Activated CD4-positive, alpha-beta T cell treated with anti-CD3 and anti-CD28 coated beads, Interleukin-2, amount 10 ng/mL, durations not matched to agents 7 days and 5 days (primary cell): Measurements from ENCODE around the gene AOC3. TPM values are rescaled to one million over a fixed set of nuclear protein-coding genes. Genes with fewer than 3 reads are reported as not detected.
"Not testable (repeated sequence)": the region's sequence is repeated elsewhere in the genome, so short reads cannot be mapped to it uniquely, and the experiment has no call there.

Source experiments
- CTCF ChIA-PET: fragments of 350-600 bp; sonication (Branson Sonifier 250); formaldehyde crosslinking; loops from one replicate; lab custom pipeline; 2021; ENCODE audit warnings: antibody characterized with exemption; lab: Charles Lee
- POLR2A ChIA-PET: fragments of 350-600 bp; sonication (Branson Sonifier 250); formaldehyde crosslinking; loops from one replicate; lab custom pipeline; 2021; ENCODE audit warnings: antibody characterized with exemption; lab: Charles Lee
- DNase-seq: peaks from one replicate; pipeline ENCODE4 v3.0.0-alpha.2; 2020
- H3K27ac Mint-ChIP-seq: one replicate; pipeline ENCODE4 v1.8.0; 2021; ENCODE audit warnings: mild to moderate bottlenecking, moderate library complexity, mixed read lengths
- H3K27me3 Mint-ChIP-seq: one replicate; pipeline ENCODE4 v1.8.0; 2021; ENCODE audit warnings: mixed read lengths
- H3K36me3 Mint-ChIP-seq: one replicate; pipeline ENCODE4 v1.8.0; 2021; ENCODE audit warnings: low read depth, mixed read lengths
- H3K4me1 Mint-ChIP-seq: one replicate; pipeline ENCODE4 v1.8.0; 2021; ENCODE audit warnings: mixed read lengths
- H3K4me3 Mint-ChIP-seq: one replicate; pipeline ENCODE4 v1.8.0; 2021; ENCODE audit warnings: mild to moderate bottlenecking, moderate library complexity, mixed read lengths
- H3K9me3 Mint-ChIP-seq: one replicate; pipeline ENCODE4 v1.8.0; 2021; ENCODE audit warnings: mixed read lengths
- total RNA-seq, 2 experiments: library from RNA; stranded (reverse); gene quantifications; one replicate each; pipeline ENCODE4 v1.2.3, GENCODE V29; 2021

Gene AOC3
- total RNA-seq, 2 experiments from 2014 or later = 0.56 to 0.79 TPM

DNA sequence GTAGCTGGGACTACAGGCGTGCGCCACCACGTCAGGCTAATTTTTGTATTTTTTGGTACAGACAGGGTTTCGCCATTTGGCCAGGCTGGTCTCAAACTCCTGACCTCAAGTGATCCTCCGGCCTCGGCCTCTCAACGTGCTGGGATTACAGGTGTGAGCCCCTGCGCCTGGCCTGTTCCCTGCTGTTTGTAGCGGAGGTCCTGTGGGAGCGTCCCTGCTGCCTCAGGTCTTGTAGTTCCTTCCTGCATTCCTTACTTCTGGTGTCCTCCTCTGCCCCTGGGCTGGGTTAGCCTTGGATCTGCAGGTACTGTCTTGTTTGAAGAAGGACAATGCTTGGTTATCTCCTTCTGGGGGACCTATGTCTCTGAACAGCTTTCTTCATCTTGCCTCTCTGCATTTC lies 26.0 kb downstream of the AOC3 start:
- Mint-ChIP-seq H3K27me3 (peaks cover 24% of the 10 kb centered on the region), H3K4me3 (no peak overlapping the region), H3K4me1 (no peaks in the 10 kb centered on the region), H3K27ac (no peak overlapping the region), H3K9me3 (no peaks in the 10 kb centered on the region), H3K36me3 (no peaks in the 10 kb centered on the region)
- POLR2A ChIA-PET = no interaction called here
- DNase-seq = no peak
- CTCF ChIA-PET = no interaction called here

GRCh38 chr17:42878123-42878880 lies 27.3 kb downstream of the AOC3 start:
- POLR2A ChIA-PET = no interaction called here
- CTCF ChIA-PET = interaction anchor here (0.7 kb wide), 1 partner anchor 33 kb away, joined by 3 read pairs; no protein-coding TSS in a partner anchor

GRCh38 chr17:42878924-42879595 lies 28.1 kb downstream of the AOC3 start:
- H3K36me3 Mint-ChIP-seq = no peaks in the 10 kb centered on the region
- DNase-seq = no peak
- ChIA-PET CTCF (interaction anchor here (0.7 kb wide), 1 partner anchor 34 kb away, joined by 3 read pairs; no protein-coding TSS in a partner anchor), POLR2A (no interaction called here)
- H3K27me3 Mint-ChIP-seq = peaks cover 24% of the 10 kb centered on the region
- no peaks in the 10 kb centered on the region for H3K4me1 Mint-ChIP-seq
- H3K4me3 Mint-ChIP-seq = no peak overlapping the region
- no peak overlapping the region for H3K27ac Mint-ChIP-seq
- H3K9me3 Mint-ChIP-seq = no peaks in the 10 kb centered on the region

More at GRCh38 chr17:42878123-42878880, 27.3 kb downstream of the AOC3 start:
- H3K27me3 Mint-ChIP-seq = peaks cover 24% of the 10 kb centered on the region
- H3K4me1 Mint-ChIP-seq = no peaks in the 10 kb centered on the region
- no peak for DNase-seq
- no peaks in the 10 kb centered on the region for H3K9me3 Mint-ChIP-seq
- H3K4me3 Mint-ChIP-seq = no peak overlapping the region
- no peak overlapping the region for H3K27ac Mint-ChIP-seq
- H3K36me3 Mint-ChIP-seq = no peaks in the 10 kb centered on the region

GRCh38 chr17:42879596-42879985 lies 28.6 kb downstream of the AOC3 start:
- no peak overlapping the region for H3K4me3 Mint-ChIP-seq
- H3K27me3 Mint-ChIP-seq = peaks cover 24% of the 10 kb centered on the region
- ChIA-PET POLR2A (no interaction called here), CTCF (no interaction called here)
- no peaks in the 10 kb centered on the region for H3K36me3 Mint-ChIP-seq
- H3K9me3 Mint-ChIP-seq = no peaks in the 10 kb centered on the region
- no peaks in the 10 kb centered on the region for H3K4me1 Mint-ChIP-seq
- DNase-seq = no peak
- H3K27ac Mint-ChIP-seq = no peak overlapping the region

- H3K4me3 Mint-ChIP-seq = no peak overlapping the region
- H3K27ac Mint-ChIP-seq = no peak overlapping the region
- POLR2A ChIA-PET = no interaction called here
- no peaks in the 10 kb centered on the region for H3K9me3 Mint-ChIP-seq
- CTCF ChIA-PET = no interaction called here
- H3K36me3 Mint-ChIP-seq = no peaks in the 10 kb centered on the region
- peaks cover 27% of the 10 kb centered on the region for H3K27me3 Mint-ChIP-seq
- H3K4me1 Mint-ChIP-seq = no peaks in the 10 kb centered on the region
- DNase-seq = no peak
These were observed 29.8 kb downstream of the AOC3 start for GRCh38 chr17:42880776-42881310.

GRCh38 chr17:42881706-42882105 lies 30.7 kb downstream of the AOC3 start:
- DNase-seq, POLR2A ChIA-PET, H3K9me3 Mint-ChIP-seq, H3K4me3 Mint-ChIP-seq, H3K27ac Mint-ChIP-seq, CTCF ChIA-PET, H3K36me3 Mint-ChIP-seq, H3K4me1 Mint-ChIP-seq: not testable (repeated sequence)
- peaks cover 25% of the 10 kb centered on the region for H3K27me3 Mint-ChIP-seq

GRCh38 chr17:42882166-42882565 lies 31.2 kb downstream of the AOC3 start:
- Mint-ChIP-seq H3K36me3 (no peaks in the 10 kb centered on the region), H3K27me3 (peaks cover 23% of the 10 kb centered on the region), H3K27ac (no peak overlapping the region), H3K9me3 (no peaks in the 10 kb centered on the region), H3K4me3 (no peak overlapping the region), H3K4me1 (no peaks in the 10 kb centered on the region)
- CTCF ChIA-PET = no interaction called here
- no peak for DNase-seq
- POLR2A ChIA-PET = no interaction called here

GRCh38 chr17:42883802-42884558 lies 33.0 kb downstream of the AOC3 start:
- H3K4me3 Mint-ChIP-seq = no peak overlapping the region
- H3K27me3 Mint-ChIP-seq = peaks cover 10% of the 10 kb centered on the region
- no peaks in the 10 kb centered on the region for H3K4me1 Mint-ChIP-seq
- POLR2A ChIA-PET = no interaction called here
- no peak for DNase-seq
- CTCF ChIA-PET = interaction anchor here (0.6 kb wide), 1 partner anchor 185 kb away, joined by 5 read pairs; no protein-coding TSS in a partner anchor
- H3K27ac Mint-ChIP-seq = no peak overlapping the region
- no peaks in the 10 kb centered on the region for H3K9me3 Mint-ChIP-seq
- H3K36me3 Mint-ChIP-seq = no peaks in the 10 kb centered on the region

DNA sequence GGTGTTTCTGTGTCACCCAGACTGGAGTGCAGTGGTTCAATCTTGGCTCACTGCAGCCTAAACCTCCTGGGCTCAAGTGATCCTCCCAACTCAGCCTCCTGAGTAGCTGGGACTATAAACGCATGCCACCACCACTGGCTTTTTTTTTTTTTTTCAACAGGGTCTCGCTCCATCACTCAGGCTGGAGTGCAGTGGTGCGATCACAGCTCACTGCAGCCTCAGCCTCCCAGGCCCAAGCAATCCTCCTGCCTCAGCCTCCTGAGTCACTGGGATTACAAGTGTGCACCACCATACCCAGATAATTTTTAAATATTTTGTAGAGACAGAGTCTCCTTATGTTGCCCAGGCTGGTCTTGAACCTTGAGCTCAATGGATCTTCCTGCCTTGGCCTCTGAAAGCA lies 34.8 kb downstream of the AOC3 start:
- H3K4me1 Mint-ChIP-seq, H3K9me3 Mint-ChIP-seq, H3K4me3 Mint-ChIP-seq, DNase-seq, H3K36me3 Mint-ChIP-seq, H3K27ac Mint-ChIP-seq: not testable (repeated sequence)
- POLR2A ChIA-PET = interaction anchor here (0.6 kb wide), 1 partner anchor 111 kb away, joined by 3 read pairs; no protein-coding TSS in a partner anchor
- CTCF ChIA-PET = interaction anchor here (0.6 kb wide), 1 partner anchor 158 kb away, joined by 3 read pairs; no protein-coding TSS in a partner anchor
- peaks cover 11% of the 10 kb centered on the region for H3K27me3 Mint-ChIP-seq

DNA sequence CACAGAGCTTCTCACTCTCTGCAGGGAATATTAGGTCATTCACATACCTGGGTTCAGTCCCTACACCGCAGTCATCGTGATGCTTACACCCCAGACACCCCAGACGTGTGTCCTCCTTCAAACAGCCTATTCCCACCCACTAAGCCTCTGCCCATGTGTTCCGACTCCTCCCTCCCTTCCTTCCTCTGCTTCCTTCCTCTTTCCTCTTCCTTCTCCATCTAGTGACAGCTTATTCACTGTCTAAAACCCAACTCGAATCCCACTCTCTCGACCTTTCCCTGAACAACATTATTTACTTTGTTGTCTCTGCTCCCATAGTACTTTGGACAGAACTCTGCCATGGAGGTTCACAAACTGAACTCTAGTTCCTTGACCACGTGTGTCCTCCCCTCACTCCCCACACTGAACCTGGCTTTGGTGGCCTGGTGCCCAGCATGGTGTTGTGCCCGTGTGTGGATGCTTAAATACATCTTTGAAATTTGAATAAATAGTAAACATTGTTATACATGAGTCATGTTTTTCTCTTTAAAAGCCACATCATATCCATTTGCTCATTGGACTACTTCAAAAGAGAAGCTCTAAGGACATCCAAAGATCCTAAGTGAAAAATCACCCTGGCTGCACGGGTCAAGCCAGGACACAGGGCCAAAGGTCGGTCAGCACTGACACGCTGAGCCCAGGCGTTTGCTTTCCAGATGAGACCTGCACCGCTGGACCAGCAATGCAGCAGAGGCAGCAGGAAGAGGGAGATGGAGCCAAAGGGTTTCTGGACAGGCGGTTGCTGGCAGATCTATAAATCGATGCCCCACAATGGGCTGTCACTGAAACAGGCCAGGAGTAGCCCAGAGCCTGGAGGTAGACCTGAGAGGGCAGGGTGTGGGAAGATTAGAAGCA lies 35.5 kb downstream of the AOC3 start:
- Mint-ChIP-seq H3K4me1 (no peaks in the 10 kb centered on the region), H3K27ac (no peak overlapping the region), H3K36me3 (no peaks in the 10 kb centered on the region), H3K9me3 (no peaks in the 10 kb centered on the region), H3K4me3 (no peak overlapping the region), H3K27me3 (peaks cover 7% of the 10 kb centered on the region)
- POLR2A ChIA-PET = interaction anchor here (0.6 kb wide), 1 partner anchor 111 kb away, joined by 3 read pairs; no protein-coding TSS in a partner anchor
- no peak for DNase-seq
- CTCF ChIA-PET = interaction anchor here (0.6 kb wide), 1 partner anchor 421 kb away, joined by 4 read pairs; no protein-coding TSS in a partner anchor

DNA sequence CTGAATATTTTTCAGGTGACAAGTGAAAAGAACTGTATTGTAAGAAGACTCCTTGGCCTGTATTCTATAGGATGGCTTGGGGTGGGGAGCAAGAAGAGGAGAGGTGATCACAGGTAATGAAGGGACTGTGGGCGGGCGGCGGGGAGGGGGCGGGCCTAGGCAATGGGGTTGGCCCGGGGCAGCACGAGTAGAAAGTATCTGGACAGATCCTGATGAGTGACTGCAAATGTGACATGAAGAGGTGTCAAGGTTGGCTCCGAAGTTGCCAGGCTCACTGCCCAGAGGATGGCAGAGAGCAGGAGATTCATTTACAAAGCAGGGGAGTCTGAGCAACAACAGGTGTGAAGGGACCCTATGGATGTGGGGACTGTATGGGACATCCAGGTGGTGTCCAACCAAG lies 38.8 kb downstream of the AOC3 start:
- POLR2A ChIA-PET = no interaction called here
- H3K4me1 Mint-ChIP-seq = peaks cover 2% of the 10 kb centered on the region
- no peak for DNase-seq
- H3K9me3 Mint-ChIP-seq = no peaks in the 10 kb centered on the region
- H3K27me3 Mint-ChIP-seq = peaks cover 22% of the 10 kb centered on the region
- CTCF ChIA-PET = interaction anchor here (0.6 kb wide), 1 partner anchor 116 kb away, joined by 3 read pairs; no protein-coding TSS in a partner anchor
- no peak overlapping the region for H3K27ac Mint-ChIP-seq
- no peak overlapping the region for H3K4me3 Mint-ChIP-seq
- H3K36me3 Mint-ChIP-seq = no peaks in the 10 kb centered on the region
